ENCODE data around the gene SFXN3.

GRCh38 chr10:100986623-100986951 is 44.4 kb upstream of the SFXN3 start:
- no peak for TF ChIP-seq CTCF (IDR thresholded peaks at IDR 0.05)
- TF ChIP-seq POLR2AphosphoS5 (IDR thresholded peaks at IDR 0.05): no peak
- no peak for TF ChIP-seq POLR2A (IDR thresholded peaks at IDR 0.05)
- no peak for TF ChIP-seq EP300 (IDR thresholded peaks at IDR 0.05)
